HUES48 (cell line): ENCODE measurements around the gene SEC14L3.

Experiments used
- H3K27ac ChIP-seq: one replicate; pipeline ENCODE4 v1.7.0; 2013; ENCODE audit warnings: low read depth, low read length, inconsistent platforms
- H3K27me3 ChIP-seq: 2 replicates; pipeline ENCODE4 v1.6.1; 2013; ENCODE audit warnings: mild to moderate bottlenecking, low read length; ENCODE audit not compliant: control insufficient read depth, insufficient read depth
- H3K36me3 ChIP-seq: 2 replicates; pipeline ENCODE4 v1.6.1; 2013; ENCODE audit warnings: low read length; ENCODE audit not compliant: control insufficient read depth, insufficient read depth
- H3K4me1 ChIP-seq: 2 replicates; pipeline ENCODE4 v1.6.1; 2013; ENCODE audit warnings: mild to moderate bottlenecking, low read length; ENCODE audit not compliant: control insufficient read depth, insufficient read depth
- H3K4me3 ChIP-seq: 2 replicates; pipeline ENCODE4 v1.5.1; 2013; ENCODE audit warnings: mild to moderate bottlenecking, low read depth, low read length
- H3K9ac ChIP-seq: 2 replicates; pipeline ENCODE4 v1.6.1; 2013; ENCODE audit warnings: mild to moderate bottlenecking, low read depth, low read length, moderate library complexity
- H3K9me3 ChIP-seq: 2 replicates; pipeline ENCODE4 v1.6.1; 2013; ENCODE audit warnings: low read length; ENCODE audit not compliant: control insufficient read depth, insufficient read depth

SEC14L3 gene

GRCh38 chr22:30422481-30423300 lies 49.1 kb downstream of the SEC14L3 start:
- peak overlapping the region; percentile 99 for H3K27ac ChIP-seq
- peaks cover 38% of the 10 kb centered on the region for H3K36me3 ChIP-seq
- no peaks in the 10 kb centered on the region for H3K27me3 ChIP-seq
- H3K4me1 ChIP-seq: peaks cover 15% of the 10 kb centered on the region; the same call in 1 of the 2 replicates
- H3K9me3 ChIP-seq: no peaks in the 10 kb centered on the region
- peak overlapping the region; percentile 67 for H3K9ac ChIP-seq
- peak overlapping the region; percentile 69 for H3K4me3 ChIP-seq

GRCh38 chr22:30421695-30422480 lies 49.9 kb downstream of the SEC14L3 start:
- H3K4me1 ChIP-seq: peaks cover 15% of the 10 kb centered on the region; the same call in 1 of the 2 replicates
- H3K27me3 ChIP-seq: no peaks in the 10 kb centered on the region
- H3K9me3 ChIP-seq: no peaks in the 10 kb centered on the region
- 0 out of 2 replicates have a peak overlapping the region, but pooled peaks have one; percentile 67 for H3K9ac ChIP-seq
- peaks cover 38% of the 10 kb centered on the region for H3K36me3 ChIP-seq
- H3K27ac ChIP-seq: peak overlapping the region; percentile 99
- H3K4me3 ChIP-seq: peak overlapping the region; percentile 69

- Histone ChIP-seq H3K36me3 (peaks cover 50% of the 10 kb centered on the region), H3K4me1 (peaks cover 15% of the 10 kb centered on the region; the same call in 1 of the 2 replicates), H3K27ac (peak overlapping the region; percentile 56), H3K4me3 (no peak overlapping the region), H3K9me3 (no peaks in the 10 kb centered on the region), H3K27me3 (no peaks in the 10 kb centered on the region), H3K9ac (no peak overlapping the region)
Measured at GRCh38 chr22:30420347-30421125, 51.3 kb downstream of the SEC14L3 start.

- Histone ChIP-seq H3K4me1 (0 out of 2 replicates have a peak, but pooled peaks cover 4% of the 10 kb centered on the region), H3K27ac (no peak overlapping the region), H3K9me3 (no peaks in the 10 kb centered on the region), H3K4me3 (no peak overlapping the region), H3K9ac (no peak overlapping the region), H3K36me3 (peaks cover 59% of the 10 kb centered on the region), H3K27me3 (no peaks in the 10 kb centered on the region)
Measured at GRCh38 chr22:30416837-30417236, 55.0 kb downstream of the SEC14L3 start.

- H3K27me3 ChIP-seq: no peaks in the 10 kb centered on the region
- no peaks in the 10 kb centered on the region for H3K9me3 ChIP-seq
- no peak overlapping the region for H3K9ac ChIP-seq
- H3K4me1 ChIP-seq: no peaks in the 10 kb centered on the region
- peaks cover 57% of the 10 kb centered on the region for H3K36me3 ChIP-seq
- no peak overlapping the region for H3K4me3 ChIP-seq
- H3K27ac ChIP-seq: no peak overlapping the region
Measured at GRCh38 chr22:30416403-30416802, 55.4 kb downstream of the SEC14L3 start.

- Histone ChIP-seq H3K27me3 (no peaks in the 10 kb centered on the region), H3K36me3 (peaks cover 54% of the 10 kb centered on the region), H3K27ac (no peak overlapping the region), H3K9ac (no peak overlapping the region), H3K4me1 (no peaks in the 10 kb centered on the region), H3K9me3 (no peaks in the 10 kb centered on the region), H3K4me3 (no peak overlapping the region)
Measured at GRCh38 chr22:30414525-30415047, 57.2 kb downstream of the SEC14L3 start.

GRCh38 chr22:30413745-30414524 lies 57.9 kb downstream of the SEC14L3 start:
- Histone ChIP-seq H3K4me1 (no peaks in the 10 kb centered on the region), H3K4me3 (no peak overlapping the region), H3K27ac (no peak overlapping the region), H3K9me3 (no peaks in the 10 kb centered on the region), H3K27me3 (no peaks in the 10 kb centered on the region), H3K9ac (no peak overlapping the region), H3K36me3 (peaks cover 53% of the 10 kb centered on the region)

- Histone ChIP-seq H3K27ac (no peak overlapping the region), H3K36me3 (peaks cover 48% of the 10 kb centered on the region), H3K9me3 (no peaks in the 10 kb centered on the region), H3K9ac (no peak overlapping the region), H3K27me3 (no peaks in the 10 kb centered on the region), H3K4me3 (no peak overlapping the region), H3K4me1 (no peaks in the 10 kb centered on the region)
Measured at GRCh38 chr22:30413001-30413400, 58.8 kb downstream of the SEC14L3 start.

GRCh38 chr22:30411780-30412179 lies 60.0 kb downstream of the SEC14L3 start:
- Histone ChIP-seq H3K9me3 (no peaks in the 10 kb centered on the region), H3K36me3 (peaks cover 40% of the 10 kb centered on the region), H3K9ac (no peak overlapping the region), H3K27ac (no peak overlapping the region), H3K4me3 (no peak overlapping the region), H3K4me1 (no peaks in the 10 kb centered on the region), H3K27me3 (no peaks in the 10 kb centered on the region)
